MG63 (cell line): ENCODE results near the gene RAB34. TPM values are rescaled to one million over a fixed set of nuclear protein-coding genes. Genes with fewer than 3 reads are reported as not detected.
"Not testable (repeated sequence)": the region's sequence is repeated elsewhere in the genome, so short reads cannot be mapped to it uniquely, and the experiment has no call there.

ENCODE experiments used
- DNase-seq: peaks from one replicate; pipeline ENCODE4 v3.0.0-alpha.2; 2020
- H3K27me3 ChIP-seq: fragments of 250-450 bp; sonication (Bioruptor Pico); 2 replicates; pipeline ENCODE4 v1.5.1; 2020; ENCODE audit warnings: mild to moderate bottlenecking, moderate library complexity
- H3K36me3 ChIP-seq: fragments of 250-450 bp; sonication (Bioruptor Pico); 2 replicates; pipeline ENCODE4 v1.5.1; 2020; ENCODE audit warnings: mild to moderate bottlenecking, moderate library complexity
- H3K4me3 ChIP-seq: fragments of 250-450 bp; sonication (Bioruptor Pico); 2 replicates; pipeline ENCODE4 v1.5.1; 2020; ENCODE audit warnings: mild to moderate bottlenecking, moderate library complexity
- H3K9me3 ChIP-seq: fragments of 250-450 bp; sonication (Bioruptor Pico); 2 replicates; pipeline ENCODE4 v1.5.1; 2020; ENCODE audit warnings: mild to moderate bottlenecking, moderate library complexity
- total RNA-seq: library from RNA; depleted of rRNA; stranded (reverse); fragments of >200 nt; shearing (Covaris generic); gene quantifications from 2 replicates; pipeline ENCODE4 v1.2.3, GENCODE V29; 2014; ENCODE audit warnings: low replicate concordance

Gene RAB34
- total RNA-seq, 1 experiment from 2014 or later, result 645 TPM

DNA sequence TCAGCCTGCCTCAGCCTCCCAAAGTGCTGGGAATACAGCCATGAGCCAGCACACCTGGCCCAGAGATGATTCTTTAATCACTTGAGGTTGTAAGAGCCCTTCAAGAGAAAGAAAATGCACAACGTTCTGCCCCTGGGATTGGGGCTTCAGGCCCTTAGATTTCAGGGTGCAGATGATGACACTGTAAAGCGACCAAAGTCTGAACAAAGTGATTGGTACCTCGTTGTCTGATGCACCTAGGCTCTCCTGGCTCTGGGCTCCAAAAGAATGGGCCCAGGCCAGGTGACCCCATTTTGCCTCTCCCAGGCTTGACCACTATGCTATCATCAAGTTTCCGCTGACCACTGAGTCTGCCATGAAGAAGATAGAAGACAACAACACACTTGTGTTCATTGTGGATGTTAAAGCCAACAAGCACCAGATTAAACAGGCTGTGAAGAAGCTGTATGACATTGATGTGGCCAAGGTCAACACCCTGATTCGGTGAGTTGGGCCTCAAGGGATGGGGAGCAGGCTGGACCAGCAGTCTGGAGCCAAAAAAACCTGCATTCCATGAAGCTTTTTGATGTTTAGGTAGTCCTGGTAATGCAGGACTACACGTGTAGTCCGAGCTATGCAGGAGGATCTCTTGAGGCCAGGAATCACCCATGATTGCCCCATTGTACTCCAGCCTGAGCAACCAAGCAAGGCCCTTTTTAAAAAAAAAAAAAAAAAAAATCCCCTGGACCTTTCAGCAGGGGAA lies 4.9 kb upstream of the RAB34 start:
- H3K9me3 ChIP-seq, result no peaks in the 10 kb centered on the region
- H3K27me3 ChIP-seq, result no peaks in the 10 kb centered on the region
- H3K4me3 ChIP-seq, result peak overlapping the region; percentile 82
- H3K36me3 ChIP-seq, result peaks cover 56% of the 10 kb centered on the region
- no peak for DNase-seq

DNA sequence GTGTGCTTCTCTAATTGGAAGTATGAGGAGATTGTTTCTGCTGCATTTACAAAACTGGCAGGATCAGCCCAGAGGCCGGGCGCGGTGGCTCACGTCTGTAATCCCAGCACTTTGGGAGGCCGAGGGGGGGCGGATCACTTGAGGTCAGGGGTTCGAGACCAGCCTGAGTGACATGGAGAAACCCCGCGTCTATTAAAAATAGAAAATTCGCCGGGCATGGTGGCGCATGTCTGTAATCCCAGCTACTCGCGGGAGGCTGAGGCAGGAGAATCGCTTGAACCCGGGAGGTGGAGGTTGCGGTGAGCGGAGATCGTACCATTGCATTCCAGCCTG lies 3.3 kb upstream of the RAB34 start:
- H3K27me3 ChIP-seq, DNase-seq, H3K9me3 ChIP-seq: not testable (repeated sequence)
- Histone ChIP-seq H3K4me3 (peak overlapping the region; percentile 82), H3K36me3 (peaks cover 70% of the 10 kb centered on the region)

DNA sequence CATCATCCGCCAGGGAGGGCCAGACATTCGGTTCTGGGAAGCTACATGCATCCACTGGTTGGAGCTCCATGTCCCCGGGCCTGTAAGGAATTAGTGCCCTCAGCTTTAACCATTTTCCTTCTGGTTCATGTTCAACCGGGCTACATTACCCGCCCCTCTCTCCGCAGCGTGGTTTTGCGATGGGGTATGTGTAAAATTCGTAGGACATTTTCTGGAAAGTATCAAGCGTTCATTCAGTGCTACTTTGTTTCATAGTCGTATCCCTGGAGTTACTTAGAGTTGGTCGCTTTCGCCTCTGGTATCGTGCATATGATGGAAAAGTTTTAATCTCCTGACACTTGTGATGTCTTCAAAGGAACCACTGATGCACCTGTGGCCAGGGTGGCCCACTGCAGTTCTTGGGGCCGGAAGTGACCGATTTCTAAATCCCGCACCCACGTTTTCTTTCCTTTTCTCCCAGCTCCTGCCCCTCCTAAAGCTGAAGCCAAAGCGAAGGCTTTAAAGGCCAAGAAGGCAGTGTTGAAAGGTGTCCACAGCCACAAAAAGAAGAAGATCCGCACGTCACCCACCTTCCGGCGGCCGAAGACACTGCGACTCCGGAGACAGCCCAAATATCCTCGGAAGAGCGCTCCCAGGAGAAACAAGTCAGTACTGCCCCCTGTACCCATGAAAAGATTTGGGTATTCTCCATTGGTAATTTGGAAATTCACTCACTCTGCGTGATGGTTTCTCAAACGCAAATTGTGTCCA lies 2.8 kb upstream of the RAB34 start:
- Histone ChIP-seq H3K9me3 (no peaks in the 10 kb centered on the region), H3K4me3 (peak overlapping the region; percentile 82), H3K27me3 (no peaks in the 10 kb centered on the region), H3K36me3 (peaks cover 75% of the 10 kb centered on the region)
- no peak for DNase-seq

DNA sequence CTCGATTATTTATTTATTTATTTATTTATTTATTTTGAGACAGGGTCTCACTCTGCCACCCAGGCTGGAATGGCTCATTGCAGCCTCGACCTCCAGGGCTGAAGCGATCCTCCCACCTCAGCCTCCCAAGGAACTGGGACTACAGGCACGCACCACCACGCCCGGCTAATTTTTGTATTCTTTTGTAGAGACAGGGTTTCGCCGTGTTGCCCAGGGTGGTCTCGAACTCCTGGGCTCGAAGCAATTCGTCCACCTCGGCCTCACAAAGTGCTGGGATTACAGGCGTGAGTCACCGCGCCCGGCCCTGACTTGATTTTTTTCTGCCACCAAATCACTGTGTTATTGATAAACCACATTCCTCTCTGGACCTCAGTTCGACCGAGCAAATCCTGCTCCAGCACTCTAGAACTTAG lies 1.4 kb upstream of the RAB34 start:
- no peak for DNase-seq
- peak overlapping the region; percentile 82 for H3K4me3 ChIP-seq
- no peaks in the 10 kb centered on the region for H3K27me3 ChIP-seq
- no peaks in the 10 kb centered on the region for H3K9me3 ChIP-seq
- H3K36me3 ChIP-seq, result peaks cover 76% of the 10 kb centered on the region

DNA sequence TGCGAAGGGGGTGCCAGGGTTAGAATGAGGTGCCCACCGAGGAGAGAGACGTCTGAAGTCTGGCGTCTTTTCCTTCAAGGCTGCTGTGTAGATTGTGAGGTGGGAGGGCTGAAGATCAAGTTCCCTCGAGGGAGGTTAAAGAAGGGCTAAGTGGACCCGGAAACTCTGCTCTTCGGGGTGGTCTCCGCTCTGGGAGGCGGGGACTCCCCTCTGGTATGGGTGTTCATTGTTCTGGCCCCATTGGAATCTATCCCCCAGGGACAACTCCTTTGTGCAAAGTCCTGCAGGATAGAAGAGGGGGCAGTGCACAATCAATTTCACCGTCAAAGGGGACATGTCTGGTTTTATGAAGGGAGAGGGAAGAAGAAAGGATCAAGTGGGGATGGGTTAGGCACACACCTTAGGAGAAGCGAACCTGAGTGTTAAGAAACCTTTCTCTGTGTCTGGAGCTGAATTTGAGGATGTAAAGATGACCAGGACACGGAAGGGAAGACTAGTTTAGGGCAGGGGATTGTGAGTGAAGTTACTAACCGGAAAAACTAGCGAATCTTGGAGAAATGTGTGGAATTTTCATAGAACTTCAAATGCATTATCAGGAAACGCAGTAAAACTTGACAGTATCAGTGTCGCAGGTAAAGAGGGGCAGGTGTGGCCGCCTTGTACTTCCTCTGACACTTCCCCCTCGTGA lies 809 bp upstream of the RAB34 start:
- no peaks in the 10 kb centered on the region for H3K27me3 ChIP-seq
- H3K36me3 ChIP-seq, result peaks cover 76% of the 10 kb centered on the region
- peak overlapping the region; percentile 82 for H3K4me3 ChIP-seq
- no peak for DNase-seq
- no peaks in the 10 kb centered on the region for H3K9me3 ChIP-seq

DNA sequence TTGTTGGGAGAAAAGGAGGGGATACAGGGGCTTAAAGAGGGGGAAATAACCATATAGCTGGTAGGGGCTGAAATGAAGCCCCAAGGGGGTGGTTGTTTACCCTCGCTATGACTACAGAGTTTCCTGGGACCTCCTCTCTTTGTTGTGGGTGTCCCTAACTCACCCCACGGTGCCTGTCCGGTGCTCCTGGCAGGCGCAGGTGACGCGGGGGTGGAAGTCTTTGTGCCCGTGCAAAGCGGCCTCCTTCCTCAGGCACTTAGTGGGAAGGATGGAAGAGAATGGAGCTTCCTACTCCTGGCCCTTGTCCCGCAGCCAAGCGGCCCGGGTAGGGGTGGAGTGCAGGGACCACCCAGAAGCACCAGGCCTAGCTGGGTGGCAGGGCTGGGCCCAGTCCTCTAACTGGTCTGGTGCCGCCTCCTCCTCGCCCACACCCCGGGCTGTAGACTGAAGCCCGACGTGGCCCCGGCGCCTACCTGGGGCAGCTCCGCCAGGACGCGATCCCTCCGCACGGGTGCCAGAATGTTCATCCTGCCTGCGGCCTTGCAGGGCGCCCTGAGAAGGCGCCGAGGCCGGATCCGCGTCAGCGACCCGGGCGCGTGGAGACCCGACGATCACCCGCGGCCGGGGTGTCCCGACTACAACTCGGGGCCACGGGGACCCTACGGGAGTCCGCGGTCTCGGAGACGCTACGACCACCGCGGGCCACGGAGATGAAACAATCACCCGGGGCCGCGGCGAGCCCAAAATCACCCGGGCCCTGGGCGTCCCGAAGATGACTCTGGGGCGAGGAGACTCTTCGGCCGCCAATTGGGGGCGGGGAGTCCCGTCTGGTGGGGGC lies 709 bp downstream of the RAB34 start:
- peak overlapping the region; percentile 82 for H3K4me3 ChIP-seq
- H3K9me3 ChIP-seq, result no peaks in the 10 kb centered on the region
- peak; percentile 59 for DNase-seq
- peaks cover 72% of the 10 kb centered on the region for H3K36me3 ChIP-seq
- no peaks in the 10 kb centered on the region for H3K27me3 ChIP-seq

DNA sequence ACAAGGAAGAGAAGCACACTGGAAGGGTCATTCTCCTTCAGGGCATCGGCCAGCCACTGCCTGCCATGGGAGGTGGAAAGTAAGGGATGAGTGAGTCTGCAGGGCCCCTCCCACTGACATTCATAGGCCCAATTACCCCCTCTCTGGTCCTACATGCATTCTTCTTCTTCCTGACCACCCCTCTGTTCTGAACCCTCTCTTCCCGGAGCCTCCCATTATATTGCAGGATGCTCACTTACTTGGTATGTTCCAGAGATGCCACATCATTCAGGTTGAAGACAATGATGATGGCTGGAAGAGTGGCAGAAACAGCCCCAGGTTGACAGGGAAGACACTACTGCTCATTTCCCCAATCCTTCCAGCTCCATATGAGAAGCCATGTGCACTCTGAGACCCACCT lies 2.5 kb downstream of the RAB34 start:
- H3K27me3 ChIP-seq, result no peaks in the 10 kb centered on the region
- H3K9me3 ChIP-seq, result no peaks in the 10 kb centered on the region
- DNase-seq, result no peak
- H3K4me3 ChIP-seq, result no peak overlapping the region
- H3K36me3 ChIP-seq, result peaks cover 55% of the 10 kb centered on the region

DNA sequence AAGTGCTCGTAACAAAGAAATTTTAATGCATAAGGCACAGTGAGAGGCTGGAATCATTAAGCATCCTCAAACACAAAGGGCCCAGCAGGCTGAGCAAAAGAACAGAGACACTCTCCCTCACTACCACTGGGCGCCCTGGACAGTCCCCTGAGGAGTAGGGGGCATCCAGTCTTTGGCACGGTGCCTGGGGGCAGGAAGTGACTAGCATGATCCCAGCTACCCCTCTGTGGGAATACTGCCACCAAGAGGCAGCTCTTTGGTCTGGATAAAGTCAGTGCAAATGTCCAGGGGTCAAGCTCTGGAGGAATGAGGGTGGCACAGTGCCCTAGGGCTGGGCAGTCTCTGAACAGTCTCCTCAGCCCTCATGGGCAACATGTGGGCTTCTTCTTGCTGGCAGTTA lies 3.4 kb downstream of the RAB34 start:
- Histone ChIP-seq H3K9me3 (no peaks in the 10 kb centered on the region), H3K27me3 (no peaks in the 10 kb centered on the region), H3K36me3 (peaks cover 51% of the 10 kb centered on the region), H3K4me3 (no peak overlapping the region)
- no peak for DNase-seq

DNA sequence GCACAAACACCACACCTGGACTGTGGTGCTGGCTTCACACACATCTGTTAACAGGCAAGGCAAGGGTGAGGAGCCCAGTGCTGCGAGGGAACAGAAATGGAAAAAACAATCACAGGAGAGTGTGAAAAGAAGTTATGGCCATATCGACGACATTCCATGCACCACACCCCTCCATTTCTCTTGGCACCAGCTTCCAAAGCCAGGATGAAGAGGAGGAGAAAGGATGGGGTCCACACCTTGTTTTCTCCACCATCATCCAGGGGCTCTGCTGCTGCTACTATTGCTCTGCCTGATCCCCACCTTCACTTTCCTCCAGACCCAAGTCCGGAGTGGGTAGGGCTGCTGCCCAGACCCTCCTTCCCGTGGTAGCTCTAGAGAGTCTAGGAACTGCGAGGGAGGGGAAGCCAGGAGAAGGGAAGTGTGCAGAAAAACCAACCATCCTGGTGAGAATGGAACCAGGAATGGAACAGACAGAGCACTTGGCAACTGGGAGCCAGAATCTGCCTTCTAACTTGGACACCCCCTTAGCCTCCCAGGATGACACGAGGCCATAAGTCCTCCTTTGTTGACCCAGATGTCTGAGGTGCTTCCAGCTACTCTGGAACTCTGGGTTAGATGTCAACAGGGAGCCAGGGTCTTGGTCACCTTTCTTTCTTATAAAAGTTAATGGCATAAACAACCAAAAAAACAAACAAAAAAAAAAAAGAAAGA lies 4.8 kb downstream of the RAB34 start:
- DNase-seq, result no peak
- Histone ChIP-seq H3K9me3 (no peaks in the 10 kb centered on the region), H3K27me3 (no peaks in the 10 kb centered on the region), H3K36me3 (peaks cover 51% of the 10 kb centered on the region), H3K4me3 (no peak overlapping the region)

DNA sequence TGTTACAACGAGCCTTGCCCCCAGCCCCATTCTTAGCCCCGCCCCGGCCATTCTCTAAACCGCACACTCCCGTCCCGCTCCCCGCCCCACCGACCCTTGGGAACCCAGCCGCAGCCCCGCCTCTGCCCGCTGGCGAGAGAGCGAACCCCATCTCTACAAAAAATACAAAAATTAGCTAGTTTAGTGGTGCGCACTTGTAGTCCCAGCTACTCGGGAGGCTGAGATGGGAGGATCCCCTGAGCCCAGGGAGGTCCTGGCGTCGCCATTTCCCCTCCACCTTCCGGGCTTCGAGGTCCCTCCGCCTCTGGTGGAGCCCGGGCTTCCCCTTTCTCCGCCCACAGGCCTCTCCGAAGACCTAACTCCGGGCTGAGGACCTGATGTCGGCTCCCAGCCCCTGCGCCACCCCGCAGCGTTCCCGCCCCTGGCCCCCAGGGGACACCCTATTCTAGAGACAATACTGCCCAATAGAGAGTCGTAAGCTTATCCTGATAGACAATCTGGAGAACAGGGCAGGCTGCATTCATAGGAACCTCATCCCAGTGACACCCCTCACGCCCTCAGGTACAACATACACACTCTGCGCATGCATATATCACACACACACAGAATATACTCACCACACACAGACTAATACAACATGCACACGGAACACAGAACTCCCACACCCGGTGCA lies 5.5 kb downstream of the RAB34 start:
- no peaks in the 10 kb centered on the region for H3K9me3 ChIP-seq
- H3K4me3 ChIP-seq, result peak overlapping the region; percentile 54; the same call in 1 of the 2 replicates
- no peak for DNase-seq
- peaks cover 49% of the 10 kb centered on the region for H3K36me3 ChIP-seq
- no peaks in the 10 kb centered on the region for H3K27me3 ChIP-seq

DNA sequence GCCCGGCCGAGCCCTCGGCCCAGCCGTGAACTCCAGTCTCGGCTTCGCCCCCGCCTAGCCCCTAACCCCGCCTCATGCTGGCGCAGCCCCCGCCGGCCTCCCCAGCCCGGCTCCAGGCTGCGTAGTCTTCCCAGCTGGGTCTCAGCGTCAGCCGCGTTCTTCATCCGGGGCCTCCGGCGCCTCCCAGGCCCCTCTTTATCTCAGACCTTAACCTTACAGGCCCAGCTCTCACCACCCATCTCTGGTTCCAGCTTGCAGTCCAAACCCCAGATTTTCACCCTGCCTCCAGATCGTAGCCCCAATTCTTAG lies 6.0 kb downstream of the RAB34 start, which contains the start of gene PROCA1:
TSS of gene PROCA1 (minus strand) at position 166 of the 309 bp plus-strand sequence. CDS start 228 bp downstream, outside the sequence.
- Histone ChIP-seq H3K9me3 (no peaks in the 10 kb centered on the region), H3K4me3 (peak within 1 kb of the TSS; percentile 54), H3K36me3 (peaks cover 44% of the 10 kb centered on the region), H3K27me3 (no peaks in the 10 kb centered on the region)
- DNase-seq, result no peak

DNA sequence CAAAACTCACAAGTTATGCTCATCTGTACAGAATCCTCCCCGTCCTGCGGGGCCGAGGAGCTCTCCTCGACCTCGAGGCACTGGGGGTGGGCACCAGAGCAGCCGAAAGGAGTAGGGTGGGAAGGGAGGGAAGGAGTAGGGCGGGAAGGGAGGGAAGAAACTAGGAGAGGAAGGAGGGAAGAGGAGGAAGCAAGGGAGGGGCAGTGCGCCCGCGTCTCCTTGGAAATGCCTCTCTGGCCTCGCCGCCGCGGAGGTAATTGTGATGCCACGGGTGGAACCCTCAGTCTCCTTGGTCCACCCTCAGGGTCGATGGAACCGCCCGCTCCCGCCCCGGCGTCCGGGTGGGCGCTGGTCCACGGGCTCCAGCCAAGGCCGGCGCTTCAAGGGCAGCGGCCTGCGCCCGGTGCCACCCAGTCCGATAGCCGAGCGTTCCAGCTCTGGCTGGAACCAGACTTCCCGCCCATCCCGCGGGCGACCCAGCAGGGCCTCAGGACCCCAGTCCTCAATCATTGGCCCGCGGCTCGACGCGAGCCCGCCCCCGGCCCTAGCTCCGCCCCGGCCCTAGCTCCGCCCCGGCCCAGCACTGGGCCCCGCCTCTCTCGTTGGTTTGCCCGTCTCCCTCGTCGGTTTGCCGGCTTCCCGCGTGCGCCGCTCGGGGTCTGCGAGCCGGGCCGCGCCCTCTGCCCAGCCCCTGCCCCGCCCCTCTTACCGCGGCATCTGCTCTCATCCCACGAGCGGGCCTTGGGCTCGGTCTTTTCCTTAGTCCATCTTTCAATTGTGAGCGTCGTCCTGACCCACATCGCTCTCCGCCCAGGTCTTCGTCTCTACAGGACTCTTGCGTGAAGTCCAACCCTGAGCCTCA lies 6.6 kb downstream of the RAB34 start:
- peak overlapping the region; percentile 54 for H3K4me3 ChIP-seq
- H3K36me3 ChIP-seq, result peaks cover 43% of the 10 kb centered on the region

DNA sequence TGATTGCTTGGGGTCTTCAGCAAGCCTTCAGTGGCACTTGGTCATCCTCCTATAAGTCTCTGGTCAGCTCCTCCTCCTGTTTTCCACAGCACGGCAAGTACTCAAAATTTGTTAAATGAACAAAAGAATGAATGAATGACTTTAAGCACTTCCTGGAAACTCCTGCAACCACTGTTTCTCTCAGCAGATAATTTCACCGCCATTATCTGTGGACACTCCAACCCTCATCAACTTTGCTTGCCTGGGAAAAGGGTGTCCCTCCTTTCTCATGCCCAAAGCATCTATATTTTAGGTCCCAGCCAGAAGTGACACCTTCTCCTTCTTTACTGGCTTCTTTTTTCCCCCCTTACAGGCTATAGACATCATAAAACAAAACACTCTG lies 10.3 kb downstream of the RAB34 start:
- Histone ChIP-seq H3K9me3 (no peaks in the 10 kb centered on the region), H3K27me3 (no peaks in the 10 kb centered on the region), H3K36me3 (peaks cover 32% of the 10 kb centered on the region), H3K4me3 (no peak overlapping the region)
- no peak for DNase-seq

More for the DNA sequence above, 6.6 kb downstream of the RAB34 start:
- no peaks in the 10 kb centered on the region for H3K27me3 ChIP-seq
- no peaks in the 10 kb centered on the region for H3K9me3 ChIP-seq
- peak; percentile 97 for DNase-seq

DNA sequence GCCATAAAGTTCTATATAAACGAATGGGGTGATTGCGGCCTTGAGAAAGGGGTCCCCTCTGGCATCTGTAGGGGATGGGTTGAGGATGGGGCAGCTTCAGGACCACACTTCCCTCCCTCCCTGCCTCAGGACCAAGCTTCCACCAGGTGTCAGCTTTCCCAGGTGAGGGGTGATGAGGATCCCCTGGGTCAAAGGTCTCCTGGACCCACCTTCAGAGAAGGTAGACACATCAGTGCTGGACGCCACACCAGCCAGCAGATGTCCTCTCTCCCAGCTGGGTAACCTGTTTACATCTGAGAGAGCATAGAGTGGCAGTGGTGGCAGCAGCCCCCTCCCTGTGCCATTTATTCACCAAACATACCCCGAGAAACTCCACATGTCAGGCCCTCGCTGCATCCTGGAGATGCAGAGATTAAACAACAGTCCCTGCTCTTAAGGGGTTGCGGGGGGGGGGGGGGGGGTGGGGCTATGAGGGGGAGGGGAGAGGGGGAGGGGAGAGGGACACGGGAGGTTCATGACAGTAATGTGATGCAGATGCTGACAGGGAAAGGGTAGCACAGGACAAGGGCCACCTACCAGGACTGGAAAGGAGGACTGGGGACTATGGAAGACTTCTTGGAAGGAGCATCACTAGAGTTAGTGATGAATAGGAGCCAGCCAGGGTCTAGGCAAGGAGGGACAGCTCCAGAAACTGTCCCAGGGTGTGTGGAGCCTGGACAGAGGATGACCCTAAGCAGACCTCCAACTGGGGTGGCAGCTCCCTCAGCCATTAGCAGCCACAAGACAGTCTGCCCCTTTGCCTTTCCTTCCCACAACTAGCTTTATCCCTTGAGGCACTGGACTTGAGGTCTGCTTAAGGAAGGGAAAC lies 11.0 kb downstream of the RAB34 start:
- H3K27me3 ChIP-seq, result no peaks in the 10 kb centered on the region
- H3K9me3 ChIP-seq, result no peaks in the 10 kb centered on the region
- no peak overlapping the region for H3K4me3 ChIP-seq
- no peak for DNase-seq
- peaks cover 36% of the 10 kb centered on the region for H3K36me3 ChIP-seq
